ENCODE results near the gene CCDC192.

DNA sequence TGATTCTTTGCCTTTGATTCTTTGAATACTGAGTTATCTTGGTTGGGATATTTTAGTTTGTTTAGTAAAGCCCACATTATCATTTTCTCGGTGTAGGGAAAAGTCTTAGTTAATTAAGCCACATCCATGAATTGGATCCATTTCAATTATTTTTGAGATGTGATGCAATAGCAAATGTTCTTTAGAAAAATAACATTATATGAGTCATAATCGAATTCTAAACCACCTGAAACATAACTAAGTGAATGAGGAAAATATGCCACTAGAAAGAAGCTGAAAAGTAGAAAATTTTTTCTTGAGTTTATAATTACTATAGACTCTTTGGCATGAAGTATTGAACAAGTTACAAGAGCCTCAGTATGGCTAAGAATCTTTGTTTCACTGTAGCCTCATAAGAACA is 17.5 kb upstream of the CCDC192 start:
- TF ChIP-seq, protein P1, sequence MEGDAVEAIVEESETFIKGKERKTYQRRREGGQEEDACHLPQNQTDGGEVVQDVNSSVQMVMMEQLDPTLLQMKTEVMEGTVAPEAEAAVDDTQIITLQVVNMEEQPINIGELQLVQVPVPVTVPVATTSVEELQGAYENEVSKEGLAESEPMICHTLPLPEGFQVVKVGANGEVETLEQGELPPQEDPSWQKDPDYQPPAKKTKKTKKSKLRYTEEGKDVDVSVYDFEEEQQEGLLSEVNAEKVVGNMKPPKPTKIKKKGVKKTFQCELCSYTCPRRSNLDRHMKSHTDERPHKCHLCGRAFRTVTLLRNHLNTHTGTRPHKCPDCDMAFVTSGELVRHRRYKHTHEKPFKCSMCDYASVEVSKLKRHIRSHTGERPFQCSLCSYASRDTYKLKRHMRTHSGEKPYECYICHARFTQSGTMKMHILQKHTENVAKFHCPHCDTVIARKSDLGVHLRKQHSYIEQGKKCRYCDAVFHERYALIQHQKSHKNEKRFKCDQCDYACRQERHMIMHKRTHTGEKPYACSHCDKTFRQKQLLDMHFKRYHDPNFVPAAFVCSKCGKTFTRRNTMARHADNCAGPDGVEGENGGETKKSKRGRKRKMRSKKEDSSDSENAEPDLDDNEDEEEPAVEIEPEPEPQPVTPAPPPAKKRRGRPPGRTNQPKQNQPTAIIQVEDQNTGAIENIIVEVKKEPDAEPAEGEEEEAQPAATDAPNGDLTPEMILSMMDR (IDR thresholded peaks at IDR 0.05; ENCODE audit: insufficient read depth, low read depth, low read length), result no peak
- TF ChIP-seq EZH2 (IDR thresholded peaks at IDR 0.05; ENCODE audit: insufficient read depth, low read length), result no peak

Measured in astrocyte (in vitro differentiated cells and primary cell).